Measurements from ENCODE around the gene SEMA4D.

Gene SEMA4D

DNA sequence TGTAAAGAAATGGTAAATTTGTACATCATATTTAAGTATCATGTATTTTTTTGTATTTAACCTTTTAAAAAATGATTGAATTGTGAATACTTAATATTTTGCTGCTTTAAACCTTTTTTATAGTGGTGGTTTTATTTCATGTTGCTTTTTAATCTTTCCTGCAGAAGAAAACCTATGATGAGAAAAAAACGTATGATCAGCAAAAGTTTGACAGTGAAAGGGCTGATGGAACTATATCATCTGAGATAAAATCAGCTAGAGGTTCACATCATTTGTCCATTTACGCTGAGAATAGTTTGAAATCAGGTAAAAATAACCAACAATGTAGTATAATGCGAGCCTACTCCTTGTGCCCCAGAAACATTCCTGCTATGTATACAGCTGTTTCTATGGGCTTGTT, 172.2 kb downstream of the SEMA4D start:
- TF ChIP-seq, protein P1, sequence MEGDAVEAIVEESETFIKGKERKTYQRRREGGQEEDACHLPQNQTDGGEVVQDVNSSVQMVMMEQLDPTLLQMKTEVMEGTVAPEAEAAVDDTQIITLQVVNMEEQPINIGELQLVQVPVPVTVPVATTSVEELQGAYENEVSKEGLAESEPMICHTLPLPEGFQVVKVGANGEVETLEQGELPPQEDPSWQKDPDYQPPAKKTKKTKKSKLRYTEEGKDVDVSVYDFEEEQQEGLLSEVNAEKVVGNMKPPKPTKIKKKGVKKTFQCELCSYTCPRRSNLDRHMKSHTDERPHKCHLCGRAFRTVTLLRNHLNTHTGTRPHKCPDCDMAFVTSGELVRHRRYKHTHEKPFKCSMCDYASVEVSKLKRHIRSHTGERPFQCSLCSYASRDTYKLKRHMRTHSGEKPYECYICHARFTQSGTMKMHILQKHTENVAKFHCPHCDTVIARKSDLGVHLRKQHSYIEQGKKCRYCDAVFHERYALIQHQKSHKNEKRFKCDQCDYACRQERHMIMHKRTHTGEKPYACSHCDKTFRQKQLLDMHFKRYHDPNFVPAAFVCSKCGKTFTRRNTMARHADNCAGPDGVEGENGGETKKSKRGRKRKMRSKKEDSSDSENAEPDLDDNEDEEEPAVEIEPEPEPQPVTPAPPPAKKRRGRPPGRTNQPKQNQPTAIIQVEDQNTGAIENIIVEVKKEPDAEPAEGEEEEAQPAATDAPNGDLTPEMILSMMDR (IDR thresholded peaks at IDR 0.05; ENCODE audit: low read depth, low read length), result no peak
- H3K4me3 ChIP-seq (ENCODE audit: low read depth, low read length), result no peak overlapping the region

DNA sequence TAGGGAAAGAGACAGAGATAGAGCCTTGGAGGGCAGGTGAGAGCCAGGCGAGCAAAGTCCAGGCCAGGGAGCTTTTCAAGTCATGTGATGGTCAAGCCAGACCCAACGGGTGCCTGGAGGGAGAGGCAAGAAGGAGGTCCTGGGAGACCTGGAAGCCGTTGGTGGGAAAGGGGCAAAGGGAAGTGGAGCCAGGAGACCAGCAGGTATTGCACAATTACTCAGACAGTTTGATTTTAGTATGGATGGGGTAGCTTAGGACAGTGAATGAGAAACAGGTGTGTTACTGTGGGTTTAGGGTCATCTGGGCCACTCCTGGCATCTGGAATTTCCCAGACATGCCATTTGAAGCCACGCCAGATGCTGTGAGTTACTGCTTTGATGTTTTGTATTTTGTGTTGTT, 174.5 kb downstream of the SEMA4D start:
- TF ChIP-seq, protein P1 (IDR thresholded peaks at IDR 0.05; ENCODE audit: low read depth, low read length), result no peak
- H3K4me3 ChIP-seq (ENCODE audit: low read depth, low read length), result no peak overlapping the region

DNA sequence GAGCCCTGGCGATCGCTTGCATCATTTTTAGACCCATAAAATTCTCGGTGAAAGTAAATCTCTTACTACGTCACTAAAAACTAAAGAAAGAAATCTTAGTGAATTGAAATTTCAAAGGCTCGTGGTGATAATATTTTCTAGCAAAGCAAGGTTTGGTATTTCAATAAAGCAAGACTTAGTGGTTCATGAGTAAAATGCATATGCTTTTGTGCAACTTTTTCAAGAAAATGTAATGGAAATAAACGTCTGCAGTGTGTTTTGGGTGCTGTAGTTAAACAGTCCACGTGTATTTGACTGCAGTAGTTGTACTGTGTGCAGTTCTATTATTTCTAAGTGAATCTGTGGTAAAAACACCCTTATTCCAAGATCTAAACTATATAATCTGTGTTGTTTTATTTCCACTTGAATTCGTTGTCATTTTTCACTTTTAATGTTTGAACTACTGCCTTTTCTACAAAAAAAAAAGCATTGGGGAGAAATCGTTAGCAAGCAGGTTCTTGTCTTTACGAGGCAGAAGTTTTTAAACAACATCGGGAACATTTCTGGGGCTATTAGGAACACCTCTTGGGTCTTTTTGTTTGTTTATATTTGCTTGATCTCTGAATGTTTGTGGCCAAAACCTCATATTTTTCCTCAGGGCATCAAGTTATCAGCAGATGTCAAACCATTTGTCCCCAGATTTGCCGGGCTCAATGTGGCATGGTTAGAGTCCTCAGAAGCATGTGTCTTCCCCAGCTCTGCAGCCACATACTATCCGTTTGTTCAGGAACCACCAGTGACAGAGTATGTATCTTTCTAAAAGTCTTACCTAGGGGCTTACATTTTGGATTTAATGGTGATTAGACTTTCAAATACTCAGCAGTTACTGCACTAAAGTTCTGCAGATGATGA, 178.7 kb downstream of the SEMA4D start:
- H3K4me3 ChIP-seq (ENCODE audit: low read depth, low read length), result peak overlapping the region; percentile 76
- TF ChIP-seq, protein P1 (IDR thresholded peaks at IDR 0.05; ENCODE audit: low read depth, low read length), result no peak

DNA sequence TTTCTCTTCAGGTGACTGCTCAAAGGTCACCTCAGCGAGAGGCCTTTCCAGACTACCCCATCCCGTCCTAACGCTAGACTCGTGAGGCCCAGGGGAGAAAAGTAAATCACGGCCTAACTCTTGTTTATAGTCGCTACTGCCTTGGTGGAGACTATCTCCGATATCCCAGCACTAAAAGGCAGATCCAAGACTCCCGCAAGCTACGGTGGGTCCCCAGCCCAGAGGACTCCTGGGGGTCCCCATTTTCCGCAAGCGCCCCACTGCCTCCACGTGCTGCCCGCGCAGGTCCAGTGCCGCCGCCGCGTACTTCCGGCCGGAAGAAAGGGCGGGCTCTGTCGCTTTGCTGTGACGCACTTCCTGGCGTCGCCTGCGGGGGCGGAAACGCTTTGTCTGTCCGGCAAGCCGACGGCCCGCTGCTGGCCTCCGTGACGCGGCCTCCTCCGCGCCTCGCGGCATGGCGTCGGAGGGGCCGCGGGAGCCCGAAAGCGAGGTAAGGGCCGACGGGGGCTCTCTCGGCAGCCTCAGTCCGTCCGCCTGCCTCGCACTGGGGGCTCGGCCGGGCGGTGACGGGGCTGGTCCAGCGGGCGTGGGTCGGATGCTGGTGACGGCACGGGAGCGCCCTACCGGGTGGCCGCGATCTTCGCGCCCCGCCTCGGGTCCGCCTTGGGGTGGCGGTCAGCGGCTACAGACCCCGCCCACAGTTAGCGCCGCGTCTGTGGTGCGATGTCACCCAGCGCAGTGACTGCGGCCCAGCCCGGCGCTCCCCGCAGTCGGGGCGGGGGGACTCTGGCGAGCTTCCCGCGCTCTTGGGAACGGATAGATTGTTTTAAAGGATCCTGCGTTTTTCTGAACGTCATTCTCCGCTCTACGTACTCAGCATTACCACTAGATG, 179.5 kb downstream of the SEMA4D start, which contains the start of gene SECISBP2:
Gene SECISBP2 (plus strand): TSS at position 378 of the 892 bp plus-strand sequence. CDS start 77 bp downstream, at position 455.
- H3K4me3 ChIP-seq (ENCODE audit: low read depth, low read length), result peak within 1 kb of the TSS; percentile 76
- TF ChIP-seq, protein P1 (IDR thresholded peaks at IDR 0.05; ENCODE audit: low read depth, low read length), result peak; percentile 59

DNA sequence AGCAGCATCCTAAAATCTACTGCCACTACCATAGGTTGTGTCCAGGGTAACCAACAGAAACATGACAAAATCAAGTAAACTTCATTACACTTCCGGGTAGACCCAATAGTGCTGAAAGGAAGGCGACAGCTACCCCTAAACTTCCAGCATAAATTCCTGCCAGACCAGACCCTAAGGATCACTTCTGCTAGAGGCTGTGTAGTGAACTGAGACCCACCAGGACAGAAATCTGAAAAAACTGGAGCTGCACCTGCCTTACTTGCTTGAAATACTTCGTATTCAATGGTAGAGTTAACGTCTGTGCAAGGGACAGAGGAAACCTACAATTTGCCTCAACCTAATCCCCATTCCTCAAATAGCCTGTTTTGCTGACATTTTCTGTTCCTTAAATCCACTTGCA, 180.6 kb downstream of the SEMA4D start:
- no peak overlapping the region for H3K4me3 ChIP-seq (ENCODE audit: low read depth, low read length)
- TF ChIP-seq, protein P1 (IDR thresholded peaks at IDR 0.05; ENCODE audit: low read depth, low read length), result no peak

DNA sequence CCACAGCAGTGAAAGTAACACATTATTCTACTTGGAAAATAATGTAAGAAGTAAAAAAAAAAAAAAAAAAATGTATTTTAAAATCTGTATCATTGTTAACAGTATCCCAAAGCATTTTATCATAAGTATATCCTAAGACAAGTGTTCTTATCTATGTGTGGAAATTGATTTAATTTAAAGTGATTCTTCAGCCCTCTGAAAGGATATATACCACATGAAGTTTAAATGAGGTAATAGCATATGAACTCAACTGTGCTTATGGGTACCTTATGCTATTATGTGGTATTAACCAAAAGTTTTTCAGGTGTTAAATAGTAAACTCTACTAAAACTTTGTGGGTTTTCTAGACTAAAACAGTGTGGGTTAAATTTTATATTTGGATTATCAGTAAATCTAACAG, 182.4 kb downstream of the SEMA4D start:
- TF ChIP-seq, protein P1 (IDR thresholded peaks at IDR 0.05; ENCODE audit: low read depth, low read length), result no peak
- no peak overlapping the region for H3K4me3 ChIP-seq (ENCODE audit: low read depth, low read length)

All from WI38 (cell line).